Medulla oblongata (tissue), 1 donor: ENCODE results near the gene PTGFRN.
A peak's percentile ranks its signal among the peaks of the same experiment; 100 is the strongest.
"Not testable (repeated sequence)": the region's sequence is repeated elsewhere in the genome, so short reads cannot be mapped to it uniquely, and the experiment has no call there.

Experiments used
- DNase-seq: peaks from one replicate; pipeline ENCODE4 v3.0.0-alpha.2; 2015; ENCODE audit errors: extremely low spot score

Gene PTGFRN

DNA sequence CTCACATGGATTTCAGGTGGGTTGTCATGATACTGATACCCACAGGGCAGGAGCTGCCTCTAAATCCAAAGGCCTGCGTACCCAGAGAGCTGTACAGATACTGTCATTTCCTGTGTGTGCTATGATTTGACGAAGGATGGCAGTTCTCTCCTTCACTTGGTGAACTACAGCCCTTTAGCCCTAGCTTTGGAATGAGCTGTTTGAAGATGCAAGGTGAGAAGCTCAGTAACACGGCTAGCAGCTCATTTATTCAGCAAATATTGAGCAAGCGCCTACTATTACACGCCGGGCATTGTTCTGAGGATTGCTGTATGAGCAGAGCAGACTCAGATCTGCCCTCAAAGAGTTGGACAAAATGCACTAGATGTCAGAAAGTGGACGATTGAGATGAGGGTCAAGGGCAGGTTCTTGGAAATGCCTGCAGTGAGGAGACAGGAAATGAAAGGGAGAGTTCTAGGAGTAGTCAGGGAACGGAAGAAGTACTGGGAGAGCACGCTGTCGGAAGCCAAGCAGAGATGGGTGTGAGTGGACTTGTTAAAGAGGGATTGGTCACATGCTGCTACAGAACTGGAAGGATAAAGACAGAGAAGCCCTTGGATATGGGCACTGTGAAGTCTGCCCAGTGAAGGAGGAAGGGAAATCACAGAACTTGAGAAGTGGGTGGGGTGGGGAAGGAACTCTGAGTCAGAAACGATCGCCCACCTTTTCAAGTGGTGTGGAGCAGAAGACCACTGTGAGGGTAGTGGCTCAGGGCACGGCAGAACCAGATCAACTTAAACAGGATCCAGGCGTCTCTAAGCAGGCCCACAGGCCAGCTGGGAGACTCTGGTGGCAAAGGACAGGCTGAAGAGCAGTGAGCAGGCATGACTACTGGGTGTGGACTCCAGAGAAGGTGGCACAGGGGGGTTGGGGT lies 7.1 kb downstream of the PTGFRN start:
- peak; percentile 73 for DNase-seq

DNA sequence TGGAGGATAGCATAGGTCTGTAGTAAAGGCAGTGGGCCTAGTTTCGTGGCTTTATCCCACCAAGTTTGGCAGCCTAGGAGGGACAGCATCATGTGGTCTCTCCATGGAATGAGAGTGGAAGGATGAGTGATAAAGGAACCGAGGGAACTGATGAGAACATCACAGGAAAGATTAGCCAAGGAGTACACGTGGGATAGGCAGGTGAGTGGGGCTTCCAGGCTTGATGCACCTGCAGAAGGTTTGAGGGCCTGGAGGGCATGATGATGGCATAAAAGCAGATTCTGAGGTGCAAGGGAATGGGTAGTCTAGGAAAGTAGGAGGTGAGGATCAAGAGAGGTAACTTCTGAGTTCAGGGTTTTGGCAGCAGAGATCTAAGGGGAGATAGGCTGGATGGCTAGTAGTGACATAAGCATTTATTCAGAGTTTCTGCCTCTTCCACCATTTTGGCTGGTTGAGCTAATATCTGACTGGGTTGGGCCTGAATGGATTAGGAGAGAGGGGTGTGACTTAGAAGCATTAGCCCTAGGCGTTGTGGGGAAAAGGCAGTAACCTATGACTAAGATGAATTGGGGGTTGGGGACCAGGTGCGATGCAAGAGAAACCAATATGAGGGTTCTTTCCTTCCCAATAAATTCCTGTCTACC lies 9.1 kb downstream of the PTGFRN start:
- no peak for DNase-seq

DNA sequence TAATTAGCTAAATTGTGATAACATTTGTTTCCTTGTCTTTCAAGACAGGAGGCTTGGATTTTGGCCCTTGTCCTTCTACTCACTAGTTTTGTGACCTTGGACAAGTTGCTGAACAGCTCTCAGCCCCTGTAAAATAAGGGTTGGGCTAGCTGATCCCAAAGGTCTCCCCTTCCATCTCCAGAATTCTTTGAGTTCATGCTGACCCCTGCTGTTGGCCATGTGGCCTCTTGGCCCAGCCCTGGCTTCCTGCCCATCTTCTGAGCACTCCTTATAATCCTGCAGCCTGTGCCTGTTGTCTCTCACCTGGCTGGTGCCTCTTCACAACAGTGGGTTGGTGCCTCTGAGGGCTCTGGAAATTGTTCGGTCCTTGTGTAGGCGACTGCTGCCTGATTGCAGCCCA lies 10.1 kb downstream of the PTGFRN start:
- DNase-seq: no peak

DNA sequence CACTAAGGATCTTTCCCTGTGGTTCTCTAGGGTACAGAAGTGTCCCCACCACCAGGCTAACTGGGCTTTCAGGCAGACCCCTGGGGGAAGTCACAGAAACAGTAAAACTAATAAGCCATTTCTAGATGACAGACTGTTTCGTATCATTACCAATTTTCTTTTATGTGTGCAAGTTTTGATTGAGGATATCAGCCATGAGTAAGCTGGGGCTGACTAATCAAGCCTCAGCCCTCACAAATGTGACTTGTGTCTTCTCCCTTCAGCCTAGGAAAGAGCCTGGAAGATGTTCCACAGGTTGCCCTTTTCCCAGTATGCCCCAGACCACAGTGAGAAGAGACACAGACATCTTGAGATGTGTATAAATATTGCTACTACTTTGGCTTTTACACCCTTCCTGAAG lies 10.5 kb downstream of the PTGFRN start:
- no peak for DNase-seq

DNA sequence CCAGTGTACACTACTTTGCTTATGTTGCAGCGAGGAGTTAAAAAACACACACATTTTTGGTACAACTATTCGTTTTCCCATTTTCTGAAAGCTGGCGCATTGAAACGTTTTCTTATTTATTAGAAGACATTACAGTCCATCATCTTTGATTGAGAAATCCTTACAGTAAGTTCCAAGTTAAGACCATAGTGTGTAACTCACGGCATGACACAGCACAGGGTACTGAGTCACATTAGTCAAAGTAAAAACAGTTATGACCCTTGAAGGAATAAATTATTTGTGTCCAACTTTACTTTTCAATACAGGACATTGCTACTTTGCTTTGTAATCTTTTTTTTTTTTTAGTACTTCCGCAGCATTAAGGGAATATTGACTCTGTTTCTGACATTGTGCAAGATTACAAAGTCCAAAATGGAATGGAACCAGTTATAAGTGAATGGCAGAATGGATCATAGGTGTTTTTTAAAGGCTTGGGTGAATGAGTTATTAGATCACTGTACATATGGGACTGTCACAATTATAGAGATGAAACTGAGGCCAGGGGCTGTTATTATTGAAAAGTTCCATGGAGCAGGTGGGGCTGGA lies 11.7 kb downstream of the PTGFRN start:
- DNase-seq: no peak

DNA sequence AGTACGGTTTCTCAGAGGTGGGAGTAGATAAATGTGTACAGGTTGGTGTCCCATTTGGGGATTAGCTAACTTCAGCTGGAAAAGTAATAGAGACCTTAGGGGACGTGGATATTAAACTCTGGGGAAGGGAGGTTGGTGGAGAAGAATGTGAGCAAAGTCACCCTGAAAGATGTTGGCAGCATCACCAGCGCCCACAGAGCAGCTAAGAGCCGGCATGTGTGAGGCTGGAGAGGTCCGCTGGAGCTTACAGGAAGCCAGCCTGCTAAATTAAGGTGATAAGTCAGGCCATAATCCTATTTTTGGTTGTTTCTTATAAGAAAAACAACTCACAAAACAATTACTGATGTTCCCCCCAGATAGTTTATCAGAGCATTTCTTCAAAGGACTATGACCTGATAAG lies 12.2 kb downstream of the PTGFRN start:
- DNase-seq: no peak

DNA sequence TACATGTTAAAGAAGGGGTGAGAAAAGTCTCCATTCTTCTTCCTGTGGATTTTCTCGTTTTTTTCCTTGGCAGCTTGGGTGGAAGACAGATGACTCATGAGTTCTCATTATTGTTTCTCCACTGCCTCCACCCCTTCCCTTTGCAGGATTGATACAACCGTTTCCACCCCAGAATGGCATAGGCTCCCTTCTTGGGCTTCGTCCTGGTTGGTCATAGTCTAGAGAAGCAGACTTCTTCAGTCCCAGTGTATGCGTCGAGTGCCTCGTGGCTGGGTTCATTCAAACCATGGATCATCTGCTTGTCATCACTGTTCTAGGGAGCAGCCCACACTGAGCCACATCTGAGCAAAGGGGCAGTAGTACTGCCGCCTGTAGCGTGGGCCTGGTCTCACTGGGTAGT lies 13.7 kb downstream of the PTGFRN start:
- DNase-seq: no peak

DNA sequence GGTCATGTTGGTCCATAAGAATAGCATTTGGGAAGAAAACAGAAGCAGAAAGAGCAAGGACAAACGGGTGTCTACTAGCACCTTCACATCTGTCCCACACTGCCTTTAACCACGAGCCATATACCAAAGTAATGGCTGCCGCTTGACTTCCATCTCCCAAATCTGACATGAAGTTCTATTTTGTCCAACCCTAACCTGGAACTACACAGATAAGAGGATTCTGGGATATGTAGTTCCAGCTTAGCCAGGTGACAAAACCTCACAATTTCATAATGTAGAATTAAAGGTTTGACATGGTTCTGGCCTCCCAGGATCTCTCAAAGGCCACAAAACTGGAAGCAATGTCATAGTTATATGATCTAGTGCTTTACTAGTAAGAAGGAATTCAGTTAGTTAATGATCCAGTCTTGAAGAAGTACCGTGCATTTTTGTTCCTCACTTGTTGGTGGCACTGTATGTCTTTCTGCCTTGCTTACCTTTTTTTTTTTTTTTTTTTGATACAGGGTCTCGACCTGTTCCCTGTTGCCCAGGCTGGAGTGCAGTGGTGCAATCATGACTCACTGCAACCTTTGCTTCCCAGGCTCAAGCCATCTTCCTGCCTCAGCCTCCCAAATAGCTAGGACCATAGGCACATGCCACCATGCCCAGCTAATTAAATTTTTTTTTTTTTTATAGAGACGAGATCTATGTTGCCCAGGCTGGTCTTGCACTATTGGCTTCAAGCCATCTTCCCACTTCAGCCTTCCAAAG lies 17.5 kb downstream of the PTGFRN start:
- DNase-seq: no peak

DNA sequence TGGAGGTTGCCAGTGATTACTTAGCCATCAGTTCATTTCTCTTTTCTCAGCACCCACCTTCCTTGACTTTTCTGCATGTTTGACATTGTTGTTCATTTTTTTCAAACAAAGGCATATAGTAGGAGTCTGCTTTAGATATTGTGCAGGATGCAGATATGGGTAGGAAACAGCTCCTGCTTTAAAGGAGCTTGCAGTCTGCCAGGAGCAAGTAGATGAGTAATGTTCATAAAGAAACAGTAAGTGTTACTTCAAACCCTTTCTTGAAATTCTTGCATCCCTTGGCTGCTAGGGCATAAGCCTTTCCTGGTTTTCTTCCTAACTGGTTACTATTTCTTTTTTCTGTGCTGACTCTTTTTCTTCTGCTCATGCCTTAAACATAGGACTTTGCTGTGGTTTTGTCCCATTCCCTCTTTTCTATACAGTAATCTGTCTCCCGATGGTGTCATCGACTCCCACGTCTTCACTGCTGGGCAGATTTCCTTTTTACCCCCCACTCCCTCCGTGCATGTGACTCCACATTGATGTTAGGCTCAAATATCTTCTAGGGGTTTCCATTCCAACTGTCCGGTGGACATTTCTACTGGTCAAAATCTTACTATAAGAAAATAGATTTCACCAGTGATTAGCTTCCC lies 20.4 kb downstream of the PTGFRN start:
- no peak for DNase-seq

DNA sequence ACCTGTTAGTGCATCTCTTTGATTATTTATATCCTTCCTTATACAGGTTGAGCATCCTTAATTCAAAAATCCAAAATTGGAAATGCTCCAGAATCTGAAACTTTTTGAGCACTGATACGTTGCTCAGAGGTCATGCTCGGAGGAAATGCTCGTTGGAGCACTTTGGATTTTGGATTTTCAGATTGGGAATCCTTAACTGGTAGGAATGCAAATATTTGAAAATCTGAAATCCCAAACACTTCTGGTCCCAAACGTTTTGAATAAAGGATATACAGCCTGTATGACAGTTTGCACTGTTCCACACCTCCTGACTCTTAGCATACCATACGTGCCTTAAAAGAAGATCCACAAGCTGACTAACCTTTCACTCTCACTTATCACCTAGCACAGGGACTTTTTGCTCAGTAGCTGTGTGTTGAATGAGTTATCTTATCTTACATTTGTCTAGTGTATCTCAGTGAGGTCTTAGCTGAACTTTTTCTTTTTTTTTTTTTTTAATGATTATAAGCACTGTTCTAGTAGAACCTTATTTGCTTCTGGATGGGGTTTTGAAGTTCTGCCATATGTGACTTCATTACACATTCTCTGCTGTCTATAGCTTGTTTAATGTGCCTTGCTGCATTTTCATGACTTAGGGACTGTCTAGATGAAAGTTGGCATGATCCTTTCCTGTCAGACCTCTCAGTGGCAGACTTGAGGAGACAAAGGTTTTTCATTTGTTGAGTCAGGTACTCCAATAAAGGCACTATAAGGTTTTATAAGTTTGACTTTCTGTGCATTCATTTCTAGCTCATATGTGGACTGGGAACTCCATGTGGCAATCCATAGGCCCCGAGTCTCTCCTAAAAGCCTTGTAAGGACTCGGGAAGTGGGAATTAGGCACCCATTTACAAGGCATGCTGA lies 21.6 kb downstream of the PTGFRN start:
- DNase-seq: no peak

DNA sequence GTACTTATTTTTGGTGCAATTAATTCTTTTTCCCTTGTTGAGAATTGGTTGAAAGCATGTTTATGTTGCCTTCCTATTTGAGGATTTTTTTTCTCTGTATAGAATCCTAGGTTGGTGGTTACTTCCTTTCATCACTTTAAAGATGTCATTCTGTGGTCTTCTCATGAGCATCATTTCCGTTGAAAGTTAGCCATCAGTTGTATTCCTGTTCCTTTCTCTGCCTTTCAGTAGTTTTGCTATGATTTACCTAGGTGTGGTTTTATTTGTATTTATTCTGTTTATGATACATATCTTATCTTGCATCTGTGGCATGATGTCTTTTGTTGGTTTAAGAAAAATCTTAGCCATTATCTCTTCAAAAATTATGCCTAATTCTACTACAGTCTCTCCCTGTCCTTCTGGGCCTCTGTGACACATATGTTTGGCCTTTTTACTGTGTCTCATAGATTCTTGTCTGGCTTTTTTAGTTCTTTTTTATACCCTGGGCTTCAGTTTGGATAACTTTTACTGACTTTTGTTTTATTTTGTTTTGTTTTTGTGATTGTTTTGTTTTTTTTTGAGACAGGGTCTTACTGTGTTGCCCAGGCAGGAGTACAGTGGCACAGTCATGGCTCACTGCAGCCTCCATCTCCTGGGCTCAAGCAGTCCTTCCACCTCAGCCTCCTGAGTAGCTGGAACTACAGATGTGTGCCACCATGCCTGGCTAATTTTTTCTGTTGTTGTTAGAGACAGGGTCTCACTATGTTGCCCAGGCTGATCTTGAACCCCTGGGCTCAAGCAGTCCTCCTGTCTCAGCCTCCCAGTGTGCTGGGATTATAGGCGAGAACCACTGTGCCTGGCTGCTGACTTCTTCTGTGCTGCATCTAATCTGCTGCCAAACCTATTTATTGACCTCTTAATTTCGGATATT lies 24.1 kb downstream of the PTGFRN start:
- no peak for DNase-seq

DNA sequence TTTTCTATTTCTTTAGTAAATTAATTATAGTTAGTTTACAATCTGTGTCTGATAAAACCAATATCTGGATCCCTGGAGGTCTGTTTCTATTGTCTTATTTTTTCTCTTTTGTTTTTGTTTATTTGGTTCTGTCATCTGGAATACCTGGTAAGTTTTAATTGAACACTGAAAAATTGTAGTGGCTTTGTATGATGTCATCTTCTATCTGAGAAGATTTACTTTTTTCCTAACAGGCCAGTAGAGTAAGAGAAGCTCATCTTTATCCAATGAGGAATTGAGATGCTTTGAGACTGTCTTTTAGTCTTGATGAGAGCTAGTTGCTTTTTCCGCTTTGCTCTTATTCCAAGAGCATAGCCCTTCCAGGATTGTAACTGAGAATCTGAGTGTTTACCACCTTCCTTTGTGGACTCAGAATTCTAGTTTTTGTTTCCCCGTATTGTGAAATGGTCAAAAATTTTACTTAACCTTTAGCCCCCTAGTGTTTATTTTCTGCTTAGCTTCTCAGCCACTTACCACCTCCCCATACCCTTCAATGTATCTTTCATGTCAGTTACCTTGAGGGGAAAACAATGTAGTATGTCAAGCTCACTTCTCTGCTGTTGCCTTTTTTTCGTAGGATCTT lies 25.0 kb downstream of the PTGFRN start:
- DNase-seq: no peak

DNA sequence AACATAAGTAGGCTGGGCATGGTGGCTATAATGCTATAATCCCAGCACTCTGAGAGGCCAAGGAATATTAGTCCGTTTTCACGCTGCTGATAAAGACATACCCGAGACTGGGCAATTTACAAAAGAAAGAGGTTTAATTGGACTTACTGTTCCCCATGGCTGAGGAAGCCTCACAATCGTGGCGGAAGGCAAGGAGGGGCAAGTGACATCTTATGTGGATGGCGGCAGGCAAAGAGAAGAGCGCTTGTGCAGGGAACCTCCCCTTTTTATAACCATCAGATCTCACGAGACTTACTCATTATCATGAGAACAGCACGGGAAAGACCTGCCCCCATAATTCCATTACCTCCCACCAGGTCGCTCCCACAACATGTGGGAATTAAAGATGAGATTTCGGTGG lies 28.5 kb downstream of the PTGFRN start:
- no peak for DNase-seq

DNA sequence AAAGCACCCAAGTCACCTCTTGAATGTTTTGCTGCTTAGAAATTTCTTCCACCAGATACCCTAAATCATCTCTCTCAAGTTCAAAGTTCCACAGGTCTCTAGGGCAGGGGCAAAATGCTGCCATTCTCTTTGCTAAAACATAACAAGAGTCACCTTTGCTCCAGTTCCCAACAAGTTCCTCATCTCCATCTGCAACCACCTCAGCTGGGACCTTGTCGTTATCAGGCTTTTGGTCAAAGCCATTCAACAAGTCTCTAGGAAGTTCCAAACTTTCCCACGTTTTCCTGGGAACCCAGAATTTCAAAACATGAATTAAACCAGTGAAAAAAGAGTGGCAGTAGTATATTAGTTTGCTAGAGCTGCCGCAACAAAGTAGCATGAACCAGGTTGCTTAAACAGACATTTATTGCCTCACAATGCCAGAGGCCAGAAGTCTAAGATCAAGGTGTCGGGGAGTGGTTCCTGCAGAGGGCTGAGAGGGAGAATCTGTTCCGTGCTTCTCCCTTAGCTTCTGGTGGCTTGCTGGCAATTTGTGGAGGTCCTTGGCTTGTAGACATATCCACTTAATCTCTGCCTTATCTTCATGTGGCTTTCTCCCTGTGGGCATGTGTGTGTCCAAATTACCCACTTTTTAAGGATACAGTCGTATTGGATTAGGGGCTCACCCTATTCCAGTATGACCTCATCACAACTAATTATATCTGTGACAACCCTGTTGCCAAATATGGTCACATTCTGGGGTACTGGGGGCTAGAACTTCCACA lies 30.2 kb downstream of the PTGFRN start:
- DNase-seq: not testable (repeated sequence)

DNA sequence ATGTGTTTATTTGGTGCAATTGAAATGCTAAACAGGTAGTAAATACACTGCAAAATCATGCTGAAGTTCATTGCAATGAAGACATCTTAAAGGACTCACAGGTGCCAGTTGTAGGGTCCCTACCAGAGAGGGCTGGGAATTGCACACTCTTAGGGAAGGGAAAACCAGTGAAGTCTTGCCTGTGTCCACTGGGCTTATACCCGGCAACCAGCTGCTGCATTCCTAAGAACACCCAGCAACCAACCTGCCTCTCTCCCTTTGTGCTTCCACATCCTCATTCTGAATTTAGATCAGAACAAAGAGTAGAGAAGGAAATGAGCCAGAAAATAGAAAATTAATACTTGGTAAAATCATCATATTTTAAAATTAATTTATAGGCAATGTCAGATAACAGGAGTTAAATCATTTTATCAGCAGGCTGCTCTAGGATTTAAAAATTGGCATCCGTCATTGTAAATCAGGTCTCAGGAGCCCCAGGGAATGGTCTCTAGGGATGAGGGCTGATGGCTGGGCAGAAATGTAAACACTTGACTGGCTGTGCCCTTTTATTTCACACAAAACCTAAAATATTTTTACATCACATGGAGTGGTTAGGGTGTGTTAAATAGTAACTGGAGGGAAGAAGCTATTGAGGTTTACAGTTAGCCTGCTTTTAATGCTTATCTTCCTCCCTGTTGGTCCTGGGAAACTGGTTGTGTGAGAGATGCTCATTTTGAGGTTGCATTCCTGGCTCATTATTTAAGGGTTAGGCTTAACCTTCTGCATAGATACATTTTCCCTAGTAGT lies 31.3 kb downstream of the PTGFRN start:
- DNase-seq: no peak

DNA sequence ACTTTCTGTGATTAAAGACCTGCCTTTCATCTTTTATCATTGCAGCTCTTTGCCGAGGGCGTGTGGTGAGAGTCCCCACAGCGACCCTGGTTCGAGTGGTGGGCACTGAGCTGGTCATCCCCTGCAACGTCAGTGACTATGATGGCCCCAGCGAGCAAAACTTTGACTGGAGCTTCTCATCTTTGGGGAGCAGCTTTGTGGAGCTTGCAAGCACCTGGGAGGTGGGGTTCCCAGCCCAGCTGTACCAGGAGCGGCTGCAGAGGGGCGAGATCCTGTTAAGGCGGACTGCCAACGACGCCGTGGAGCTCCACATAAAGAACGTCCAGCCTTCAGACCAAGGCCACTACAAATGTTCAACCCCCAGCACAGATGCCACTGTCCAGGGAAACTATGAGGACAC lies 32.0 kb downstream of the PTGFRN start:
- no peak for DNase-seq

DNA sequence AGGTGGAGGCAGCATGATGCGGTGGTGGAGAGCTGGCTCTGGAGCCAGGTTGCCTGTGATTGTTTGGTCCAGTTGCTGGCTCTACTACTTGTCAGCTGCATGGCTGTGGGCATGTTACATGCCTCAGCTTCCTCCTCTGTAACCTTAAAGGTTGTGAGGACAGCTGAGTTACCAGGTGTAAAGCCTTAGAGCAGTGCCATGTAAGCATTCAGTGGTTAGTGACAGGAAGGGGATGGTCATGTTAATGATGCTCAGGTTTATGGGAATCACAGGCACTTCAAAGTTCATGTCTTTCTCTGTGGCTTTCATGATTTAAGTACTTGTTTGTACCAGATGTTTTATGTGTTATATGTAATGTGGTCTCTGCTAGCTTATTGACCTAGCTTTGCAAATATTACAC lies 32.6 kb downstream of the PTGFRN start:
- no peak for DNase-seq

DNA sequence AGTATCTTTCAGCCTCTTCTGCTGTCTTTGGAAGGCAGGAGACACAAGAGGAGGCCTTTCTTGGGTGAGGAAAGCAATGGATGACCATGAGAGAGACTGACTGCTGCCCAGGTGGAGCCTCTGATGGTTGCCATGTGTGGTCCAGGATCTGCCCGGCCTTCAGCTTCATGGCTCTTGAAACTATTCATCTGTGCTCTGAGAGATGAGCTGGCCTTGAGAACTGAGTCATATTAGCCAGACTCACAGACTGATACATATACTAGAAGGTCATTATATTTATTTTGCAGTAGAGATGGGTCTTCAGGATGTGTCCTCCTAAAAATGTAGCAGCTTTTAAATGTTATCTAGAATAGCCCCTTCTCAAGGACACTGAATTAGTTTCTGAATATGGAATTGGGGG lies 33.7 kb downstream of the PTGFRN start:
- DNase-seq: no peak
